C4-2B (cell line): ENCODE data around the gene GLIPR1.

Experiments
- CTCF ChIP-seq: fragments of 450-650 bp; conservative IDR thresholded peaks from 2 replicates; pipeline ENCODE4 v1.5.1; 2017; ENCODE audit warnings: mild to moderate bottlenecking
- ZFX ChIP-seq: fragments of 450-650 bp; IDR thresholded peaks from 2 replicates; pipeline ENCODE4 v1.6.1; 2017

DNA sequence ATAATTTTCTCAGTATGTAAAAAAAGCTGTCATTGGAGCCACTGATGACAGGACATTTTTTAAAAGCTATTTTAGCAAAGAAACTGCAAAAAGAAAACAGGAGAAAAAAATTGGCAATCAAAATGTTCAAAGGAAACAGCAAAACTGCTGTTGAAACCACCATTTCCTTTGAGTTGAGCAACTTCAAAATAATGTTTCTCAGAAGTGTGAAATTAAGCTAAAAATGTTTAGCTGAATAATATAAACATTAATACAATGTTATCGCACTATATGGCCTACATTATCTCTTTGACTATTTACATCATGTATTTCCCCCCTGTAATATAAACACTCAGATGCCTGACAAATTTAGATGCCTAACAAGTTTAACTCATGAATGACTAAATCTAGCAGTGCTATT lies 23.4 kb upstream of the GLIPR1 start:
- TF ChIP-seq CTCF, result no peak
- no peak for TF ChIP-seq ZFX
